Measurements from ENCODE around the gene TNS3. TPM values are rescaled to one million over a fixed set of nuclear protein-coding genes. Genes with fewer than 3 reads are reported as not detected.

The TNS3 gene
- total and polyA plus RNA-seq, 2 donors (not counting 1 experiment from before 2014, with no cell fraction given), result 11.4 to 77.5 TPM

DNA sequence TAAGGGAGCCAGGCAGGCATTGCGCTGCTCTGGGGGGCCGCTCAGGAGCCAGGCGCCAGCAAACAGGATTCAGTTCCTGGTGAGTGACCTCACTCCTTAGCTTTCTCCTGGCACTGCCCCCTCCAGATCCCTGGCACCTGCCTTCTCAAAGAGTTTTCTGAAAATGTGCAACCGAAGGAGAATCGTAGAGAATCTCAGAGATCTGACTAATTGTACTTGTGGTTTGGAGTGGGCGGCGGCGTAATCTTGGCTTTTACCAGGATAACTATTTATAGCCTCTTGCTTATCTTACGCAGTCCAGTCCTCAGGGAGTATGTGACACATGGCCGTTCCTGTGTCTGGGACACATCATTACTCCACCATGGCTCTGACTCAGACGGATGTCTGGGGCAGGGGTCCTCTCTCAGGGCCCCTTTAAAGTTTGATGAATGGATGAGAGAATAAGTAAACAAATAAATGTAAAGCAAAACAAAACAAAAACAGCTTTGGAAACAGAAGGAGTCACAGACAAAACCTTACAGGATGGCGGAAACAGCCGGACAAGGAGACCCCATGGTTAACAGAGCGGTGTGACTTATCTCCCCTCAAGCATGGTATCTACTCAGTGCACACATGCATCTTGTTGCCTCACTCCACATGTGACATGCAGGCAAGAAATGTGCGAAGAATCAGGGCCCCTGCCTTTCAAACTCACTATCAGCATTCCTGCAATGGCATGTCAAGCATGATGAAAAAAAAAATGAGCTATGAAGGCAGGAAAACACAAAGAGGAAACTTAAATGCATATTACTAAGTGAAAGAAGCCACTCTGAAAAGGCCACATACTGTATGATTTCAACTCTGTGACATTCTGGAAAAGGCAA is 99.7 kb downstream of the TNS3 start:
- ATAC-seq (ENCODE audit: low read depth) (peak; percentile 60), DNase-seq (no peak)
- Mint-ChIP-seq H3K4me1 (peaks cover 64% of the 10 kb centered on the region), H3K9me3 (ENCODE audit: insufficient read depth) (no peaks in the 10 kb centered on the region), H3K27me3 (no peaks in the 10 kb centered on the region), H3K27ac (peak overlapping the region; percentile 87), H3K4me3 (peak overlapping the region; percentile 72)
- no peaks in the 10 kb centered on the region for H3K27me3 ChIP-seq (replicated peaks in 1 of 4; ENCODE audit: control extremely low read depth in 1 of 4, control insufficient read depth in 3 of 4, insufficient read depth in 4 of 4, low read length in 3 of 4)
- TF ChIP-seq, protein P1, sequence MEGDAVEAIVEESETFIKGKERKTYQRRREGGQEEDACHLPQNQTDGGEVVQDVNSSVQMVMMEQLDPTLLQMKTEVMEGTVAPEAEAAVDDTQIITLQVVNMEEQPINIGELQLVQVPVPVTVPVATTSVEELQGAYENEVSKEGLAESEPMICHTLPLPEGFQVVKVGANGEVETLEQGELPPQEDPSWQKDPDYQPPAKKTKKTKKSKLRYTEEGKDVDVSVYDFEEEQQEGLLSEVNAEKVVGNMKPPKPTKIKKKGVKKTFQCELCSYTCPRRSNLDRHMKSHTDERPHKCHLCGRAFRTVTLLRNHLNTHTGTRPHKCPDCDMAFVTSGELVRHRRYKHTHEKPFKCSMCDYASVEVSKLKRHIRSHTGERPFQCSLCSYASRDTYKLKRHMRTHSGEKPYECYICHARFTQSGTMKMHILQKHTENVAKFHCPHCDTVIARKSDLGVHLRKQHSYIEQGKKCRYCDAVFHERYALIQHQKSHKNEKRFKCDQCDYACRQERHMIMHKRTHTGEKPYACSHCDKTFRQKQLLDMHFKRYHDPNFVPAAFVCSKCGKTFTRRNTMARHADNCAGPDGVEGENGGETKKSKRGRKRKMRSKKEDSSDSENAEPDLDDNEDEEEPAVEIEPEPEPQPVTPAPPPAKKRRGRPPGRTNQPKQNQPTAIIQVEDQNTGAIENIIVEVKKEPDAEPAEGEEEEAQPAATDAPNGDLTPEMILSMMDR (IDR thresholded peaks at IDR 0.05), result no peak
- no peak for TF ChIP-seq EZH2 (IDR thresholded peaks at IDR 0.05; ENCODE audit: borderline replicate concordance, insufficient read depth, low read depth, low read length, poor library complexity, severe bottlenecking)
- H3K4me3 ChIP-seq (ENCODE audit: control extremely low read depth in 1 of 5, extremely low read depth in 1 of 5, insufficient read depth in 1 of 5, low read depth in 2 of 5, low read length in 4 of 5), result no peak overlapping the region
- no peaks in the 10 kb centered on the region for H3K36me3 ChIP-seq (replicated peaks in 1 of 2; ENCODE audit: control extremely low read depth in 1 of 2, control insufficient read depth in 1 of 2, extremely low read depth in 1 of 2, insufficient read depth in 2 of 2, low read length in 1 of 2)
- peaks cover 5% of the 10 kb centered on the region for H4K20me1 ChIP-seq (ENCODE audit: control insufficient read depth, insufficient read depth, low read length, poor library complexity, severe bottlenecking)
- no peaks in the 10 kb centered on the region for H3K9me3 ChIP-seq (ENCODE audit: control extremely low read depth in 1 of 3, control insufficient read depth in 2 of 3, insufficient read depth in 1 of 3, low read length in 2 of 3)
- peaks cover 28% of the 10 kb centered on the region for H3K79me2 ChIP-seq (ENCODE audit: control insufficient read depth, insufficient read depth, low read length)
- ChIA-PET POLR2A (interaction anchor here (1.2 kb wide), 1 partner anchor 337 kb away, joined by 3 read pairs; no protein-coding TSS in a partner anchor), CTCF (interaction anchor here (0.6 to 2.4 kb wide), 6 partner anchors 15 to 337 kb away, joined by 3 to 8 read pairs (median 4); no protein-coding TSS in a partner anchor)
- H3K9ac ChIP-seq (ENCODE audit: low read length), result peak overlapping the region; percentile 3
- intact Hi-C loops (cut with micrococcal nuclease), result loop anchor here (5.0 to 10.0 kb wide), 3 partner anchors 100 to 605 kb away; partner anchors contain the start of genes TNS3 and UPP1
- peaks cover 39 to 44% of the 10 kb centered on the region in 2 donors for H3K4me1 ChIP-seq (ENCODE audit: control insufficient read depth in 2 of 2, insufficient read depth in 2 of 2, low read length in 2 of 2)
- H2AFZ ChIP-seq (ENCODE audit: insufficient read depth, low read depth, low read length, poor library complexity, severe bottlenecking), result no peak overlapping the region
- 65% methylated on average over 8 of the region's 15 CpGs for WGBS (ENCODE audit: insufficient coverage)
- peak overlapping the region; percentile 61 for H3K4me2 ChIP-seq (replicated peaks; ENCODE audit: low read depth, low read length, poor library complexity, severe bottlenecking)
- H3K27ac ChIP-seq (ENCODE audit: low read length in 2 of 2), result no peak overlapping the region

Measured in B cell (primary cell).